Activated naive CD4-positive, alpha-beta T cell (primary cell): ENCODE data around the gene CLEC4F.
A peak's percentile ranks its signal among the peaks of the same experiment; 100 is the strongest.

ENCODE experiments used
- DNase-seq, 4 experiments: peaks; one replicate each; lab custom pipeline; 2025; lab: John Stamatoyannopoulos, UW

CLEC4F gene

DNA sequence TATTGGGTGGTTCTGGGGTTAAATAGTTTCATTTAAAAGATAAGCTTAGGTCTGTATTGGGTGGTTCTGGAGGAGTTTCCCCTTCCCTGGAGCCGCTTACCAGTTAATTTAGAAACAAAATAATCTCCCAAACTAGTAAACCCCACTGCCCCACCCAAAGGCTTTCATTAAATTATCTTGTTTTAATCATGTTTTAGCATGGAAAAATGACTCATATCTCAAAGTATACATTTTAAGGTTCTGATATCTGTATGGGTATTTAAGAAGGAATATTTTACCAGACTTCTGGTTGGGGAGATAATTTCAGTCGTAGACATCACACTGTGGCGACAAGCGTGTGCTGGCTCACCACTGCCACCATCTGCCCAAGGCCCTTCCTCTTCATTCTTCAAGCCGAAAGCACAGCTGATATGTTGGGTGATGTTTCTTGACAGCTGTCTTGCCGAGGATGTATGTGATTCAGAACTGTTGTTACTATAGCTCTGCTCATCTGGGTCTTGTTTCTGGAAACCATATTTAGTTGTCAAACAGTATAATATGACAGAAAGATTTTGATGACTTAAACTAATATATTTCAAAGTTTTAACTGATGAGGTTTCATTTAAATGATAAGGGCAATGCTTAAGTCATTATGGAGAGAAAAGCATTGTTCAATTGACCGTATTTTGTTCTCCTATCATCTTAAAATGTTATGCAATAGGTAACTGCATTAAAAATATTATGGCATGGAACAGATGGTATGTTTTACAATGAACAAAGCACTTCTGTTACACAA, 35.1 kb downstream of the CLEC4F start:
- DNase-seq, result peak in 2 of 4 experiments; percentile 8 to 41

DNA sequence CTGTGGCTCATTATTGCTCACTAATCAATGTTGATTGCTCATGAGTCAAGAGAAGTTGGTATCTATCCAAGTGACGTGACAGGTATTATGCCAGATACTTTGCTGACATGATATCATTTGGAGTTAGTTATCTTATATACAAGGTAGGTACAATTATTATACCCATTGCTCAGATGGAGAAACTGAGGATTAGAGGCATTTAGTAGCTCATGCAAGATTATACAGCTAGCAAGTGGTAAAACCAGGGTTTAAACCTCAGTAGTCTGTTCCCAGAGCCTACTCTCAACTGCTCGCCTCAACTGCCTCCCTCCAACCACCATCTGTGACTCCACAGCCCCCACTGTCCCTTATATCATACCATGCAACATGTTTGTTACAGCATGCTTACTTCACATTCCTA, 36.1 kb downstream of the CLEC4F start:
- DNase-seq, result no peak

DNA sequence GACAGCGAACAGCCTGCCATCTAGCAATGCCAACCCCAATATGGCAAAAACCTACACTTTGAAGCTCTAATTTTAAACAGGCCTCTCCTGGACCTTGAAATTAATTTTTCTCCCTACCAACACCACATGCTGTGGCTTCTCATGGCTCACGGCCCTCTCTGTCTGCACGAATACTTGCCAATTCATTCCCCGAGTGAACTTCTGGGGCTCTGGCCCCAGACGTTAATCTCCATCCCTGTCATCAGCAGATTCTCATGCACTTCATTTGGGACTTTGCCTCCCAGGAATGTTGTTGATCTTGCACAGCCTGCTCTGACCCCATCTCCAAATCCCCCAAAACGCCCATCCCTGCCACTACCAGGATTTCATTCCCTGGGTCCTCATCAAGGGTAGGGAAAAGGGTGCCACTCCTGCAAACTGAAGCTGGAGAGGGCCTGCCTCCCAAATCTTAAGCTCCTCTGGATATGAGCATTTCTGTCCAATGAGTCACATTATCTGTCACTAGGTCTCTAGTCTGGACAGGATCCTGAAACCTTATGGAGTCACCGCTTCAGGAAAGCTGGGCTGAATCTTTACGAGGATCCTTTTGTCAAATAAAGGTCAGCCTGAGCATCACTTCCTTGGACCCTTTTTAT, 40.4 kb downstream of the CLEC4F start:
- no peak for DNase-seq

DNA sequence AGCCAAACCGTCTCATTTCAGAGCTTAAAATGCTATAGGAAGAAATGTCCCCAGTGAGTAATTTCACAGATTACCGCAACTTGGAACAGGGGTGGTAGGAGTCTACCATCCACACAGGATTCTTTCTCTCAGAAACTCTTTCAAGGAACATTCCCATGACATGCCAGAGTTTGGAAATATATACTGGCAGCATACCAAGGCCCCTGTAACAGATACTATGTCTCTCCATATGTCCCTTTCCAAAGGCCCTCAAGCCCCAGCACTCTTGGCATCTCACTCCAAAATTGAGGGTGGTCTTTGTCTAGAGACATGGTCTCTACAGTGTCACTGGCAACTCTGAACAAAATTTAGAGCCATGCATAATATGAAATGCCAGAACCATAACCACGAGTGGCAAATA, 40.9 kb downstream of the CLEC4F start:
- DNase-seq, result no peak

DNA sequence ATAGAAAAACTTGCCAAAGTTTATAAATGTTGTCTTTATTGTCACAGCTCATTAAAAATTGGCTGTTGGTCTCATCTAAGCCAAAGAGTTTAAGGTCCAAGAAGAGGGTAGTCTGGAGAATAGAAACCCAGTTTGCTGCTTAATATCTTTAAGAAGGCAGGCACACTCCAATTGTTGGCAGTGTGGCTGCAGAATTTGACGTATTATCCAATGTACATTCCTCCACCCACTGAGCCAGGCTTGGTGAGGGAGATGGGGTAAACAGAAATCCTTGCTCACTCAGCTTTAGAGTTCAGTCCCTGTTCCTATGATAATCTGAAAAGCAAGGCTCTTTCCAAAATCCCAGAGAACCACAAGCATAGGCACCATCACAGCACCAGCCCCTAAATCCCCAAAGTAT, 41.7 kb downstream of the CLEC4F start:
- no peak for DNase-seq

DNA sequence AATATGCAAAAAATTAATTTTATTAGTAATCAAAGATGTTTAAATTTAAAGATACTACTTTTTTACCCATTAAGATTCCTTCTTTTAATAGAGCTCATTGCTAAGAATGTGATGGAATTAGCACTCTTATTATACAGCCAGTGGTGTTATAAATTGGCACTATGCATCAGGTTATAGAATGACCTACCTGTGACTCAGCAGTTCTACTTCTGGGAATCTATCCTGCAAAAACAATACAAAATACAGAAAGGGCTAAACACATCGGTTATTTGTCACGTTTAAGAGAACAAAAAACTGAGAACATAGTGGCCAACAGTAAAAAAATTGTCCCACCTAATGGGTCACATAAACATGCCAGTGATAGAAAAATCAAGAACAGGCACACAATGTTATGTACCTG, 42.9 kb downstream of the CLEC4F start:
- no peak for DNase-seq

DNA sequence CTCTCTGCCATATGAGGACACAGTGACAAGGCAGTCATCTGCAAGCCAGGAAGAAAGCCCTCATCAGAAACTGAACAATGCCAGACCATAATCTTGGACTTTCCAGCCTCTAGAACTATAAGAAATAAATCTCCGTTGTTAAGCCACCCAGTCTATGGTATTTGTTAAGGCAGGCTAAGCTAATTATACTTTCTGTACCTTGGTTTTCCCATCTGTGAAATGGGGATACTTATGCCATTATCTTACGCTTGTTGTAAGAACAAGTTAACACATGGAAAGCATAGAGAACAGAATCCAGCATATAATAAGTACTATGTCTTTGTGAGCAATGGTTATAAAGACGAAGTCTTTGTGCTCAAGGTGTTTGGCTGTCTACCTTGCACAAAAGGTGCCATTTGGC, 44.1 kb downstream of the CLEC4F start:
- no peak for DNase-seq

DNA sequence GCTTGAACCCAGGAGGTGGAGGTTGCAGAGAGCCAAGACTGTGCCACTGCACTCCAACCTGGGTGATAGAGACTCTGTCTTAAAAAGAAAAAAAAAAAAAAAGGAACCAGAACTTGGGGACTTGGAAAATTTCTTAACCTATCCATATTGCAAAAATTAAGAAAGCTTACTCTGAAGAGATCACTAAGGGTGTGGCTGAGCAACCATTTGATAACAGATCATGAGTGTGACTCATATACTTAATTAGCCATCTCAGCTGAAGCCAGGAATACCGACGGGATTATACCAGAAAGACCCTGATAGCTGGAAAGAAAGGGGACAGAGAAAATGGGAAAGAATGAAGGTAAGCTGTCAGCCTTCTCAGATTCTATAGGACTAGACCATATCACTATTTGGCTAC, 45.3 kb downstream of the CLEC4F start:
- no peak for DNase-seq

DNA sequence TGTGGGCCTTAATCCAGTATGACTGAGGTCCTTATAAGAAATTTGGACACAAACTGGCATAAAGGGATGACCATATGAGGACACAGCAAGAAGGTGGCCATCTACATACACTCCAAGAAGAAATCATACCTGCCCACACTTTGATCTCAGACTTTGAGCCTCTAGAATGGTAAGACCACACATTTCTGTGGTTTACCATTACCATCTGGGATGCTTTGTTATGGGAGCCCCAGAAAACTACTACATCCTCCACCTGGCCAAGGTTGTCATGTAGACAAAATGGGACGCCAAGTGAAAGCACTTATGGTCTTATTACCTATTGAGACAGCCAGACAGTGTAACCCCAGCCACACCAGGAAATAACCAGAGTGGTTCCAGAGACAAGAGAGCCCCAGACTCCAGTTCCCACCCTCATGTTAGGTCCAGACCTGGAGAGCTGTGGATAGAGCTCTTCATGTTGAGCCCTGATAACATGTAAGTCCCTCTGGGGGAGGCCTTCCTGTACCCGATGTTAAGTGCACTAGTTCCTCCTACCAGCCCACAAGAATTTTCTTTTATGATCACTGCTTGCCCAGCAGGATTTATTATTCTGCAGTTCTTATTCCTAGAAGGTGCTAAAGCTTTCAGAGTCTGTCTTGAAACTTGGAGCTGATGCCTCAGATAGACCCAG, 47.8 kb downstream of the CLEC4F start:
- no peak for DNase-seq

DNA sequence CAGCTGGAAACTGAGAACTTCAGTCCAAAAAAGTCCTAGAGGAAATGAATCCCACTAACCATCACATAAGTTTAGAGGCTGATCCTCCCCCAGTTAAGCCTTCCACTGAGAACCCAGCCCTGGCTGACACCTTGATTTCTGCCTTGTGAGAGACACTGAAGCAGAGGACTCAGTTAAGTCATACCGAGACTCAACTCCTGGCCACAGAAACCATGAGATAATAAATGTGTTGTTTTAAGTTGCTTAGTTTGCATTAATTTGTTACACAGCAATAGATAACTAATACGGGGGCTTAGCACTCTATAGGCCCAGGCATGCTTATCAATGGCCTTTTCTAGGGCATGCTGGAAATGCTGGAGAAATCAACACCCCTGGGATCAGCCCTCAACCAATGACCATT, 49.0 kb downstream of the CLEC4F start:
- no peak for DNase-seq

DNA sequence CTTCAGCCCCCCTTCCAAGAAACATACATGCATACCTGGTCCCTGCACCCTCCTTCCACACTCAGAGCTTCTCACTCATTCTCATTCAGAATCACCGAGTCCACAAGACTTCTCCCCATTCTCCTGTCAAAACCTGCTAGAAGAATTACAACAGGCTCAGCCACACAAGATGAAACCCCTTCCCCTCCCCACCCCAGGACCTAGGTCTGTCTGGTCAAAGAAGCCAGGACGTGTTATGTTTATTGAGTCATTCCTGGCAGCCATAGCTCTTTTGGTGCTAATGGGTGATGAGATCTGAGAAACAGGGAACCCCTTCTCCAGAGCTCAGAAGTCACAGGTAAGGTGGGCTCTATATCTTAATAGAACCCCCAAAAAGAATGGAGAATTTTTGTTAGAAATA, 50.9 kb downstream of the CLEC4F start:
- no peak for DNase-seq

DNA sequence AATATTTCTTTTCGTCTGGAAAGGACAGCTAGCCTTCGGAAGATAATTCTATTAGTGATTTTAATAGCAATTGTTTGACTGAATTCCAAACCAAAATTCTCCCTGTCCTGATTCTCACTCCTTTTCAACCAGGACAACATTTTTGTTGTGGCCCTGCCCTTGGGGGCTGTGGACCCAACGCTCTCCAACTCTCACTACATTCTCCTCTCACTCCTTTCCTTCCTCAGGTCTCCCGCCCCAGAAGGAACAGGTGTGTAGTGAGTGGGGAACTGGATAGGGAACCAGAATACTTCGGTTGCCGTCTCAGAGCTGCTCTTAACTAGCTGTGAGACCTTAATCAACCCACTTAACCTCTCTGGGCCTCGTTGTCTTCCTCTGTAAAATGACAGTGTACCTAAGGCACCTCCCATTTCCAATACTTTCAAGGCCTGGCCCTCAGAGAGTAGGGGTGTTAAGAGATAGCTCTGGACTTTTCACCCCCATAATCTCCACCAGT, 51.8 kb downstream of the CLEC4F start:
- no peak for DNase-seq

DNA sequence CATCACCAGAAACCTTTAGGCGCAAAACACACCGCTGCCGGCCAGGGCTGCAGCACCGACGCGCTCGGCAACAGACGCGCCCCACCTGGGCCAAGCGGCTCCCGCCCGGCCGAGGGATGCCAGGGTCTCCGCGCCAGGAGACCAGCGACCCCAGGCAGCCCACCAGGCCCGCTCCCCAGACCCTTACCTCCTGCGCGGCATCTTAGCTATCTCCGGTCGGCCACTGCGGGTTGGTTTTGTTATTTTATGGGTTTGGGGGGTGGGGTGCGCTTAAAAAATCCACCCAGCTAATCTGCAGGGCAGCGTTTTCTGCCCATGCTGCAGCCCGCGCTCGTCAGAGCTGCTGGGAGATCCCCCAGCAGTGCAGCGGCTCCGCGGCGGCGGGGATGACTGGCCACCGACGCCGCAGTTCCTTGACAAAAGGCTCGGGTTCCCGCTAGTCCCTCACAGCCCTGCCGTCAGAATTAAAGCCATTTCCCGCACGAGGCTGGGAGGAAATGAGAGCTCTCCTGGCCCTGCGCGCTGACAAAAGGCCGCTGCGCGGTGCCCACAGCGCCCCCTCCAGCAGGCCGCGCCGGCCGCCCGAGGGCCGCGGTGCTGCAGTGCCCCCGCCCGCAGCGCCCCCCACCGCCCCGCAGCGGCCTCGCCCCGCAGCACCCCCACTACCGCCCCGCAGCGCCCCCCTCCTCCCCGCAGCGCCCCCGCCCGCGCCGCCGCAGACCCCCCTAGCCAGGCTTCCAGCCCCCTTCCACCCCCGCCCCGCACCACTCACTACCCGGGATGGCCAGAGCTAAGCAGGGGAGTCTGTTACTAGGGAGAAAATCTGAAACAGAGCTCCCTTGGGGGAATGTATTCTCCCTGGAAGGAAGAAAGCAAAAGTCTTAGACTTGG, 52.5 kb downstream of the CLEC4F start, which contains the start of gene ADD2:
Gene ADD2 (minus strand): TSS at position 502 of the 891 bp plus-strand sequence. CDS start 61,792 bp downstream, outside the sequence.
- peak in 2 of 4 experiments; percentile 14 to 48 for DNase-seq

DNA sequence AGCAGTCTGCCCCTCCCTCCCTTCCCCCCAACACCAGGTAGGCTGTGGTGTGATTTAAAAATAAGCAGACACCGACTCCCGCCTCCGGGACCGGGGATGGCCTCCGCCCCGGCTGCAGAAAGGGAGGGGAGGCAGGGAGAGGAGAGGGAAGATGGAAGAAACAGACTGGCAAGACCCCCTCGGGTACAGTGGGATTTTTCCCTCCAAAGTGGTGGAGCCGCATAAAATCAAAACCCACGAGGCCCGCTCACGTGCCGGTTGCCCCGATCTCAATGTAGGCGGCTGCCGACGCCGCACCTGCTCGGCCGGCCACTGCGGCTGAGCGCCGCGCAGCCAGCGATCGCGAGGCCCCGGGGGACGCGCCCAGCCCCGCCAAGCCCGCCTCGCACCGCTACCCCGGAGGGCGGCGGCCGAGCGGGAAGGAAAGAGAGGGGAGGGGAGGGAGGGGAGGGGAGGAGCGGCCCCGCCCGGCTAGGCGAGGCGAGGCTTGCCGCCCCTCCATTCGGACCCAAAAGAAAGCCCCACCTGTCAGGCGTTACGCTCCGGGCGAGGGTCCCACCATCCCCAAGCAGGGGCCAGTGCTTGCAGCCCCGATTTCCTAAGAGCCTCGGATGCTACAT, 53.2 kb downstream of the CLEC4F start:
- DNase-seq, result peak in 1 of 4 experiments; percentile 17

DNA sequence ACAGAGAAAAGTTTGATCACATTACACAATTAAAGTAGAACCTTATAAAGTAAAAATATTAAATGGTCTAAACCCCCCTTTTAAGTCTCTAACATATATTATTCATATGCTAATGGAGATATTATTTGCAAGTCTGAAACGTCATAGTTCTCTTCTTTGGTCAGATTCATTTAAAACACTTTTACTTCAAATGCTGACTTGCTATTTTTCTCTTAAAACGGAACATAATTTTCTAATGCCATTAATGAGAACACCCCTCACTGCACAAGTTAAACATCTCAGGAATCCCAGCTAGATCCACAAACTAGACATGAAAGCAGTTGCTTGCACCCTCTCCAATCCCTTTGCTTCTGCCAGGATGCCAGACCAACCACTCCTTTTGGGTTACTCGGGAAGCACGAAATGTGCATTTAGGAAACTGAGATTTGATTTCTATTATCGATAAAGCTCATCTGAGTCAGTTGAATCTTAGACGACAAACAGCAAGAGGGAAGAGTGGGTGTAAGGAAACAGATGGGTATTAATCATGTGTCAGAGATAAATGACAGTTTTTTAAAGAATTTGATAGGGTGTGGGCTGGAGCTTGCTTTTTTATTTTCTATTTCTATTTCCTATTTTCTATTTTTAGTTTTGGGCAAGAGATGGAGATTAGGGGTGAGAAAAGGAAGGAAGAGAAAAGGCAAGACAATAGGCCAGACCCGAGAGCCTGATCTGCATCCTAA, 53.9 kb downstream of the CLEC4F start:
- no peak for DNase-seq

DNA sequence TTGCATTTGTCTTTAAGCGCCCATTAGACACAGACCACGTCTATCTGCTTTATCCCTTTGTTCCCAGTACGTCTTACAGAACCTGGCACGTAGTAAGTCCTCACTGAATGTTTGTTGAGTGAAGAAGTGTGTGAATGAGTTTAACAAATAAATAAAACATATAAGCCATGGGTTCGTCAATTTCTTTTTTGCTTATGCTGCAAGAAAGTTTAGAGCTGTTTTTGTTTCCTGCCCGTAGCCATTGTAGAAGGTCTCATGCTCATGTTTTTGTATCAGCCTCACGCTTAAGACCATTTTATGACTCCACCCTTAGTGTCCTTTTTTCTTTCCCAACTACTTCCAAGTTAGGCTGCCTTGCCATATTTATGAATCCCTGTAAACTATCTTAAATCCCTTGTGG, 54.9 kb downstream of the CLEC4F start:
- DNase-seq, result no peak

DNA sequence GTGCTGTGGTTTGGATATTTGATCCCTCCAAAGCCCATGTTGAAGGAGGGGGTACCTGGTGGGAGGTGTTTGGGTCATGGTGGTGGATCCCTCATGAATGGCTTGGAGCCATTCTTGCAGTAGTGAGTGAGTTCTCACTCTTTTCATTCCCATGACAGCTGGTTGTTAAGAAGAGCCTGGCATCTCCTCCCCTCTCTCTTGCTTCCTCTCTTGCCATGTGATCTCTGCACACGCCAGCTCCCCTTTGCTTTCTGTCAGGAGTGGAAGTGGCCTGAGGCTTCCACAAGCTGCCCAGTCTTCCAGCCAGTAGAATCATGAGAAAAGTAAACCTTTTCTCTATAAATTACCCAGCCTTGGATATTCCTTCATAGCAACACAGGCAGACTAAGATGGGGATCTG, 61.0 kb downstream of the CLEC4F start:
- DNase-seq, result no peak
